GM19240 (cell line): ENCODE measurements around the gene STARD3.

Experiments
- DNase-seq: peaks from one replicate; pipeline ENCODE4 v3.0.0; 2011; ENCODE audit warnings: low spot score; ENCODE audit not compliant: insufficient read length

STARD3 gene

DNA sequence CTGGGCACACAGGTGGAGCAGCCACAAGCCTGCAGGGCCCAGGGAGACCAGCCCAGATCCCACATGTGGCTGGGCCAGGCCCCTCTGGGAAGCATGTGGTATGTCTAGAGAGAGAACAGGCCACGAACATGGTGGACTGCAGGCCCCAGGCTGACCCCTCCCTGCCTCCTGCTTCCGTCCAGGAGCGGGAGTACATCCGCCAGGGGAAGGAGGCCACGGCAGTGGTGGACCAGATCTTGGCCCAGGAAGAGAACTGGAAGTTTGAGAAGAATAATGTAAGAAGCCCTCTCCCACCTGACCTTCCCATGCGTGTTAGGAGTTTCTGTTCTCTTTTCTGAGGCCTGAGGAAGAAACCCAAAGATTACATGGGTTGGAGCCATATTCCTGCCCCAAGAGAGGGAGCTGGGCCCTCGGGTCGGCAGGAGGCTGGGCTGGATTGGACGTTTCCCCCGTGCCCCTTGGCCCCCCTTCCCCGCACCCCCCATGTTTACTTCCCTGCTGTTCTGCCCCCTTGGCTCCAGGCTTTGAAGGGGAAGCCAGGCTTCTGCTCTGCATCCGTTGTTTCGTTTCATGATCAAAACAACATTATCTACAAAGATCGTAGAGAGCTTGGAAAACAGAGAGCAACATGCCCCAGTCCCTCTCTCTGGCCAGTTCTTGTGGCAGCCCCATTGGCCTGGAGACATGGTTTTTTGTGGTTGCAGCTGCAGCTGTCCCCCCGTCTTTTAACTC is 22.5 kb downstream of the STARD3 start:
- no peak for DNase-seq

DNA sequence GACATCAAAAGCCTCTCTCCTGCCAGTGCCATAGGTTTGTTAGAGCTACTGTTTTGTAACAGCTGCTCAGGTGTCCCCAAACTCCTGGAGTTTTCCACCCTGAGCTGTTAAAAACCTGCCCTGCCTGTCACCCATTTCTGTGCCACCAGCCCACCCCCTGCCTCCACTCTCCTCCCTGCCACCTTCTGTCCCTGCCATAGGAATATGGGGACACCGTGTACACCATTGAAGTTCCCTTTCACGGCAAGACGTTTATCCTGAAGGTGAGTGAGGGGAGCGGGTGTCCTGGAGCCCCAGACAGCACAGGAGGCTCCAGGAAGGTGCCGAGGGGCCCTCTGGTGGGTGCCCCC is 23.0 kb downstream of the STARD3 start:
- DNase-seq, result no peak

DNA sequence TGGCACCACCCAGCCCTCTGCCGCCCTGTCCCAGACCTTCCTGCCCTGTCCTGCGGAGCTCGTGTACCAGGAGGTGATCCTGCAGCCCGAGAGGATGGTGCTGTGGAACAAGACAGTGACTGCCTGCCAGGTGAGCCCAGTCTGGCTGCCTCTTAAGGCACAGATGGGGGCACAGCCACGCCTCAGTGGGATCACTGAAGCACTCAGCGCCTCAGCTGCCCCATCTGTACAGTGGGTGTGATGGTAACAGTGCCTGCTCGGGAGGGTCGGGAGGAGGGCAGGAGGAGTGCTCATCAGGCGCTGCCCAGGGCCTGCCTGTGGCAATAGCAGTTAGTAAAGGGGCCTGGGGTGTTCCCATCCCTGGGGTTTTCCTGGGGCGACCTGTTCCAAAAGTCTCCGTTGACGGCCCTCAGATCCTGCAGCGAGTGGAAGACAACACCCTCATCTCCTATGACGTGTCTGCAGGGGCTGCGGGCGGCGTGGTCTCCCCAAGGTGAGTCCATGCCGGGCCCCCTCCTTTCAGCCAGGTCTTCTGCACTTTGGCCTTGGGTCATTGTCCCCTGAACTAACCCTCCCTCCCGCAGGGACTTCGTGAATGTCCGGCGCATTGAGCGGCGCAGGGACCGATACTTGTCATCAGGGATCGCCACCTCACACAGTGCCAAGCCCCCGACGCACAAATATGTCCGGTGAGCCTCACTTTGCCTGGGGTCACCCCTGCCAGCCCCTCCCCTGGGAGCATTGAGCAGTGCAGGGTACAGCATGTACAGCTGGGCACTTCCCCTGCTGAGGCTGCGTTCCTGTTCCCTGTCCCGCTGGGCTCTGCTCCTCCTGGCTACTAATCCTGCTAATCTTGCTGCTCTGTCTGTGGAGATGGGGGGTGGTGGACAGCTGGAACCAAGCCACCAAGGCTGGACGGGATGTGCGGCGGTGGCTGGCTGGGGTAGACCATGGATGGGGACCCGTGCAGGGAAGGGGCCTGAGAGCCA is 23.7 kb downstream of the STARD3 start:
- DNase-seq, result no peak

DNA sequence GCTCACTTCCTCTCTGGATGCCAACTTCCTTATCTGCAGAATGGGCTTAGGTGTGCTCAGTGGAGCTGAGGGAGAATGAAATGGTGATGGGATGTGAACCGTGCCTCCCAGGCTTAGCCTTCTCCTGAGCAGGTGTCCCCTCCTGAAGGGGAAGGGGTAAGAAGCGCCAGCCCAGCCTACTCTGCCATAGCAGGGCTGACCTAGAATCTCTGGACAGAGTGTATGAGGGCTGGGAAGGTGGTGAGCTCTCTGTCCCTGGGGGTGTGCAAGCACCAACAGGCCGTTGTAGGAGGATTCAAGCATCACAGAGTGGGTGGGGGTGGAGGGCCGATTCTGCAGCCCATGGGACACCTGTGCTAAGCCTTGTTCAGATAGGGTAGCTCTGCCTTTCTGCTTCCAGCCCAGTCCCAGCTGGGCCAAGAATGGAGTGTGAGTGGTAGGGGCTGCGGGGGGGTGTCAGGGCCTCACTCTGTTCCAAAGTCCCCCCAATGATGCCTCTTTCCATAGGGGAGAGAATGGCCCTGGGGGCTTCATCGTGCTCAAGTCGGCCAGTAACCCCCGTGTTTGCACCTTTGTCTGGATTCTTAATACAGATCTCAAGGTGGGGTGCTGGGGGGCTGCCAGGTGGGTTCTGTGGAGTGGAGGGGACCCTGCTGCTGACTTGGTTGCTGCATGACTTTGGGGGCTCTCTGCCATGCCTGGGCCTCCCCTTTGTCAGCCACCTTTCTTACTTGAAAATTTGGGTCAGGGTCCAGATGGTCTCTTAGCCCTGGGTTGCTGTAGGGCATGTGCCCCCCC is 25.0 kb downstream of the STARD3 start:
- DNase-seq, result no peak

DNA sequence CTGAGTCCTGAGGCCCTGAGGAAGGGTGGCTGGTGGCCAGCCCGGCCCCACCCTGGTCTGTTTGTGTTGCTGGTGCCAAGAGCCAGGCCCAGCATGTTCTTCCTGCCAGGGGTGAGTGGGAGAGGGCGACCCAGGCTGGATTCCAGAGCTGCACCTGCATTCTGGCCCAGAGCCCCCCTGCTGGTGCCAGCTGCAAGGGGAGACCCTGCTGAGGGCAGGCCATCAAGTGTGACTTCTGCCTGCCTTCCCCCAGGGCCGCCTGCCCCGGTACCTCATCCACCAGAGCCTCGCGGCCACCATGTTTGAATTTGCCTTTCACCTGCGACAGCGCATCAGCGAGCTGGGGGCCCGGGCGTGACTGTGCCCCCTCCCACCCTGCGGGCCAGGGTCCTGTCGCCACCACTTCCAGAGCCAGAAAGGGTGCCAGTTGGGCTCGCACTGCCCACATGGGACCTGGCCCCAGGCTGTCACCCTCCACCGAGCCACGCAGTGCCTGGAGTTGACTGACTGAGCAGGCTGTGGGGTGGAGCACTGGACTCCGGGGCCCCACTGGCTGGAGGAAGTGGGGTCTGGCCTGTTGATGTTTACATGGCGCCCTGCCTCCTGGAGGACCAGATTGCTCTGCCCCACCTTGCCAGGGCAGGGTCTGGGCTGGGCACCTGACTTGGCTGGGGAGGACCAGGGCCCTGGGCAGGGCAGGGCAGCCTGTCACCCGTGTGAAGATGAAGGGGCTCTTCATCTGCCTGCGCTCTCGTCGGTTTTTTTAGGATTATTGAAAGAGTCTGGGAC is 25.8 kb downstream of the STARD3 start:
- no peak for DNase-seq

DNA sequence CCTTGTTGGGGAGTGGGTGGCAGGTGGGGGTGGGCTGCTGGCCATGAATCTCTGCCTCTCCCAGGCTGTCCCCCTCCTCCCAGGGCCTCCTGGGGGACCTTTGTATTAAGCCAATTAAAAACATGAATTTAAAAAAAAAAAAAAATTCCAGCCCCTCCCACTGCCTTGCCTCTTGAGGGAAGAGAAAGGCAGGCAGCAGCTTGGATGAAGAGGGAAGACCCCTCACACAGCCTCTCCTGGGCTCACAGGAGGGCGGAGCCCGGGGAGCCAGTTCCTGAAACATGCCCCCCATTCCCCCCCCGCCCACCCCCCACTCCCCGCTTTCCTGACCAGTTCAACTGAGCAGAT is 26.4 kb downstream of the STARD3 start:
- DNase-seq, result no peak

DNA sequence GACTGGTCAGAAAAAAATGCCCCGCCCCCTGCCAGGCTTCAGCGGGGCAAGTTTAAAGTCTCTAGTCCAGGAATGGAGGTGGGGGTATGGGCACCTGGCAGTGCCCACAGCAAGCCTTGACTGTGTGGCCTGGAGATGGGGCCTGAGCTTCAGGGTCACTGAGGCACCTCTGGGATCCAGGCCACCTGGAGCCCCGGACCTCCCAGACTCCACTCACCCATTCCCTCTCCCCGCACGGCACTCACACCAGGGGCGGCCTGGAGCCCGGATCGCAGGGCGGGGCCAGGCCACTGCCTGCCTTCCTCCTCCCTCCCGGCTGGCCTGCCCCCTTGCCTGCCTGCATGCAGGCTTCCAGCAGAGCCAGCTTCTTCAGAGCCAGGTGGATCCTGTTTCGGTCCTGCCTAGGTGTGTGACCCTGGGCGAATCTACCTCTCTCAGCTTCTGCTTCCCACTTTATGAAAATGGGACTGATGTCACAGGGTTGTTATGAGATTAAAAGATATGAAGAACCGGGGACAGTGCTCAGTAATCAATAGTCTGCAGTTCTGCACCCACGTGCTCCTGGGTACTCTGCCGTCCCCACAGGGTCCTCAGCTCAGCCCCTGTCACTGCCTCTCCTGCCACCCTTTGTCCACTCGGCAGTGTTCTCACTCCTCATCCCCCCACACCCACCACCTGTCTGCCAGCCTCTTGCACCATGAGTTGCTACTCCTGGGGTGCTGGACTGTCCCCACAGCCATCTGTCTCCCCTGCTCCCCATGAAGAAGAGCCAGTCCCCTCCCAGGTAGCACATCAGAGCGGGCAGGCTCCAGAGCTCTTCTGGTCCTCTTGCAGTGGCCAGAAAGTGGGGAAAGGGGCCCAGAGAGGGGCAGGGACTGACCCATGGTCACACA is 27.0 kb downstream of the STARD3 start:
- no peak for DNase-seq

DNA sequence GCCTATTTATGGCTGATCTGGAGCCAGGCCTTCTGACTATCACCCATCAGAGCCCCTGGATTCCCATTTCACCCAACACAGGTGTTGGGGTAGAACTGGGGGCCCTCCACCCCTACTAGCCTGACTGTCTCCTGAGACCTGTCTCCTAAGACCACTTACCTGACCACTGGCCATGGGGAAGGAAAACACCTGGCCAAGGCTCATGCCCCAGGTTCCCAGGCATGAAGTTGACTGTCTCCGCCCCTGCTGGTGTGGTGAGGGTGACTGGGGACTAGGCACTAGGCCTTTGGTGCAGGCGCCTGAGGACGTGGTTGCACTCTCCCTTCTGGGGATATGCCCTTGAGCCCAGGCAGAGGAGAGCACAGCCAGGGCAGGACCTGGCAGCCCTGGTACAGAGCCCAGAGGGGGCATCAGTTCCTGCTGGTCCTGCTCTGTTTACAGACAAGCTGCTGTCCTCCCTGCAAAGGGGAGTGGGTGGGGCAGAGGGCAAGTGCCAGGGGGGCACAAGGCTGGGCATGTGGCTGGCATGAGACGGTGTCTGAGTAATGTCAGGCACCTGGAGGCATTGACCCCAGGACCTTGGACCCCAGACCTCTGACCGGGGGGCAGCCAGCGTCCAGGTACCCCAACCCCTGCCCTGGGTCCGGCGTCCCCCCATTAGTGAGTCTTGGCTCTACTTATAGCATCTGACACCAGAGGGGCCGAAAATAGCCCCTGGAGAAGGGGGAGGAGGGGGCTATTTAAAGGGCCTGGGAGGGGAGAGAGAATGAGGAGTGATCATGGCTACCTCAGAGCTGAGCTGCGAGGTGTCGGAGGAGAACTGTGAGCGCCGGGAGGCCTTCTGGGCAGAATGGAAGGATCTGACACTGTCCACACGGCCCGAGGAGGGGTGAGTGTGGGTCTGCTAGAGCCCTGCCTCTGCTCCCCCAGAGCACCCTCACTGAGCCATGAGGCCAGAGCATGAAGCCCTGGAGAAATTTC is 27.9 kb downstream of the STARD3 start, which contains the start of gene TCAP:
Gene TCAP (plus strand): TSS at position 769 of the 981 bp plus-strand sequence. CDS start 11 bp downstream, at position 780.
- no peak for DNase-seq

DNA sequence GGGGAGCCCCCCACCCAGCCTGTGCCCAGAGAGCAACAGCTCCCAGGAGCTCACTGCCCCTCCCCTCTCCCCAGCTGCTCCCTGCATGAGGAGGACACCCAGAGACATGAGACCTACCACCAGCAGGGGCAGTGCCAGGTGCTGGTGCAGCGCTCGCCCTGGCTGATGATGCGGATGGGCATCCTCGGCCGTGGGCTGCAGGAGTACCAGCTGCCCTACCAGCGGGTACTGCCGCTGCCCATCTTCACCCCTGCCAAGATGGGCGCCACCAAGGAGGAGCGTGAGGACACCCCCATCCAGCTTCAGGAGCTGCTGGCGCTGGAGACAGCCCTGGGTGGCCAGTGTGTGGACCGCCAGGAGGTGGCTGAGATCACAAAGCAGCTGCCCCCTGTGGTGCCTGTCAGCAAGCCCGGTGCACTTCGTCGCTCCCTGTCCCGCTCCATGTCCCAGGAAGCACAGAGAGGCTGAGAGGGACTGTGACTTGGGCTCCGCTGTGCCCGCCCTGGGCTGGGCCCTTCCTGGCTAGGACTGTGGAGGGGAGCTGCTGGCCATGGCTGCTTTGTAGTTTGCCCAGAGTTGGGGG is 28.8 kb downstream of the STARD3 start:
- no peak for DNase-seq

DNA sequence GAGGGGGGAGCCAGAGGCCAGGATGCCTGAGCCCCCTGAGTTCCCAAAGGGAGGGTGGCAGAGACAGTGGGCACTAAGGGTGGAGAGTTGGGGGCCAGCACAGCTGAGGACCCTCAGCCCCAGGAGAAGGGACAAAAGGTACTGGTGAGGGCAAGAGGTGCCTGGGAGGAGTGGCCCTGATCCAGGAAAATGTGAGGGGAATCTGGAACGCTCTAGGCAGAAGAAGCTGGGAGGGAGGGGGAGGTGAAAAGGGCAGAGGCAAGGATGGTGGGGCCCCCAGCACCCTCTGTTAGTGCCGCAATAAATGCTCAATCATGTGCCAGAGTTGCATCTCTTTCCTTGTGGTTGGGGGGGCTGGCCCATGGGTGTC is 29.3 kb downstream of the STARD3 start:
- no peak for DNase-seq

DNA sequence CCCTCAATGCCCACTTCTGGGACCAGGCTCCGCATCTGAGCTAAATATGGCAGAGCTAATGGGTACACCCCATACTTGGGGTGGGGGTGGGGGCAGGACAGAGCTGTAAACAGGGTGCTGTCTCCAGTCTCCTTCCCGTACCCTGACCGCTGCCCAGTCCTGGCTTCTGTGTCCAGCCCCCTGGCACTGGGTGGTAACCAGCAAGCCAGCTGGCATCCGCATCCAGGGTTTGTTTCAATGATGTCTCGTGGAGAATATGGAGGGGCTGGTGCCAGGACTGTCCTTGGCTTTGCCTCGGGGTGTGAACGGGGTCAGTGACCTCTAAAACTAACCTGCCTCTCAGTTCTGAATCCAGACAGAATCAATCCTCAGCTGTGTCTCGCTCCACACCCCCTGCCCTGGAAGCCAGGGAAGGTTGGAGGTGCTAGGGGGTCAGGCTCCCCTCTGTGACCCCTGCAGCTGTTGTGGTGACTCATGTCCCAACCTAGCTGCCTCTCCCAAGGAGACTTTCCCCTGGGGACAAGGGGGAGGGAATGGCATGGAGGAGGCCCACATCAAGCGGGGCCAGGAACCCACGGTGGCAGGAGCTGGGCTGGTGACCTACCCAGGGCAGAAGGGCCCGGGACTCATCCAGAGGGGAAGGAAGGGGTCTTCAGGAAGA is 29.8 kb downstream of the STARD3 start:
- no peak for DNase-seq

DNA sequence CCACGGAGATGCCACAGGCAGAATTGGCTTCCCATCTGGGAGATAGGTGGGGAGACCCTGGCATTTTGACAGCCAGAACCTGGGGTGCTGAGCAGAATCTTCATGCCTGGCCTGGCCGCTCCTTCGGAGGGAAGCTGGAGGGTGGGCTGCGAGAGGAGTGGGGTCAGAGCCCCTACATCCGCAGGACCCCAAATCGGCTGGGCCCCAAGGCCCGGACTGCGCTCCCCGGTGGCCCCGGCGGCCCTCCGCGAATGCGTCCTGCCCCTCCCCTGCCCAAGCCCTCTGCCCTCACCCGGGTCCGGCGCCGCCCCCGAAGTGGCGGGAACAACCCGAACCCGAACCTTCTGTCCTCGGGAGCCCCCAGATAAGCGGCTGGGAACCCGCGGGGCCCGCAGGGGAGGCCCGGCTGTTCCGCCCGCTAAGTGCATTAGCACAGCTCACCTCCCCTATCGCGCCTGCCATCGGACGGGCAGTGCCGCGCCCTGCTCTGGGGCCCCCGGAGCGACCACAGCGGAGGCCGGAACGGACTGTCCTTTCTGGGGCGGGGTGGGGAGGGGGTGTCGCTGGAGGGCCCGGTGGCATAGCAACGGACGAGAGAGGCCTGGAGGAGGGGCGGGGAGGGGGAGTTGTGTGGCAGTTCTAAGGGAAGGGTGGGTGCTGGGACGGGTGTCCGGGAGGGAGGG is 30.5 kb downstream of the STARD3 start:
- DNase-seq, result no peak

DNA sequence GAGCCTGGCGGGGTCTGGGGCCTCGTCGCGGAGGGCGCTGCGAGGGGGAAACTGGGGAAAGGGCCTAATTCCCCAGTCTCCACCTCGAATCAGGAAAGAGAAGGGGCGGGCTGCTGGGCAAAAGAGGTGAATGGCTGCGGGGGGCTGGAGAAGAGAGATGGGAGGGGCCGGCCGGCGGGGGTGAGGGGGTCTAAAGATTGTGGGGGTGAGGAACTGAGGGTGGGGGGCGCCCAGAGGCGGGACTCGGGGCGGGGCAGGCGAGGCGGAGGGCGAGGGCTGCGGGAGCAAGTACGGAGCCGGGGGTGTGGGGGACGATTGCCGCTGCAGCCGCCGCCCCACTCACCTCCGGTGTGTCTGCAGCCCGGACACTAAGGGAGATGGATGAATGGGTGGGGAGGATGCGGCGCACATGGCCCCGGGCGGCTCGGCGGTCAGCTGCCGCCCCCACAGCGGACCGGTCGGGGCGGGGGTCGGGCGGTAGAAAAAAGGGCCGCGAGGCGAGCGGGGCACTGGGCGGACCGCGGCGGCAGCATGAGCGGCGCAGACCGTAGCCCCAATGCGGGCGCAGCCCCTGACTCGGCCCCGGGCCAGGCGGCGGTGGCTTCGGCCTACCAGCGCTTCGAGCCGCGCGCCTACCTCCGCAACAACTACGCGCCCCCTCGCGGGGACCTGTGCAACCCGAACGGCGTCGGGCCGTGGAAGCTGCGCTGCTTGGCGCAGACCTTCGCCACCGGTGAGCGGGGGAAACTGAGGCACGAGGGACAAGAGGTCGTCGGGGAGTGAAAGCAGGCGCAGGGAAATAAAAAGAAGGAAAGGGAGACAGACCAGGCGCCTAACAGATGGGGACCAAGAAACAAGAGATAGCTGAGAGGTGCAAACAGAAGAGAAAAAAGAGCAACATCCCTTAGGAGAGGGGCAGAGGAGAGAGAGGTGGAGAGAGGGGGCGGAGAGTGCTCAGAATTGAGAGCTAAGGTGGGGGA is 31.3 kb downstream of the STARD3 start, which contains the start of gene PNMT:
Gene PNMT (plus strand): TSS at position 509 of the 980 bp plus-strand sequence. CDS start 23 bp downstream, at position 532.
- peak; percentile 63 for DNase-seq

DNA sequence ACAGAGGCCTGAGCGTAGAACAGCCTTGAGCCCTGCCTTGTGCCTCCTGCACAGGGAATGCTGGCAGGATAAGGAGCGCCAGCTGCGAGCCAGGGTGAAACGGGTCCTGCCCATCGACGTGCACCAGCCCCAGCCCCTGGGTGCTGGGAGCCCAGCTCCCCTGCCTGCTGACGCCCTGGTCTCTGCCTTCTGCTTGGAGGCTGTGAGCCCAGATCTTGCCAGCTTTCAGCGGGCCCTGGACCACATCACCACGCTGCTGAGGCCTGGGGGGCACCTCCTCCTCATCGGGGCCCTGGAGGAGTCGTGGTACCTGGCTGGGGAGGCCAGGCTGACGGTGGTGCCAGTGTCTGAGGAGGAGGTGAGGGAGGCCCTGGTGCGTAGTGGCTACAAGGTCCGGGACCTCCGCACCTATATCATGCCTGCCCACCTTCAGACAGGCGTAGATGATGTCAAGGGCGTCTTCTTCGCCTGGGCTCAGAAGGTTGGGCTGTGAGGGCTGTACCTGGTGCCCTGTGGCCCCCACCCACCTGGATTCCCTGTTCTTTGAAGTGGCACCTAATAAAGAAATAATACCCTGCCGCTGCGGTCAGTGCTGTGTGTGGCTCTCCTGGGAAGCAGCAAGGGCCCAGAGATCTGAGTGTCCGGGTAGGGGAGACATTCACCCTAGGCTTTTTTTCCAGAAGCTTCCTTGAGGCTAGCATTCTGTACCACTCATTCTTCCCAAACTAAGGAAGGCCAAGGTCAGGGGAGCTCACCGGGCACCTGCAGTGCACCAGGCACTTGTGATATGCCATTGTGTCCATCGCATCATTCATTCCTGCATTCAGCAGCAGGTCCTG is 33.2 kb downstream of the STARD3 start:
- DNase-seq, result no peak

DNA sequence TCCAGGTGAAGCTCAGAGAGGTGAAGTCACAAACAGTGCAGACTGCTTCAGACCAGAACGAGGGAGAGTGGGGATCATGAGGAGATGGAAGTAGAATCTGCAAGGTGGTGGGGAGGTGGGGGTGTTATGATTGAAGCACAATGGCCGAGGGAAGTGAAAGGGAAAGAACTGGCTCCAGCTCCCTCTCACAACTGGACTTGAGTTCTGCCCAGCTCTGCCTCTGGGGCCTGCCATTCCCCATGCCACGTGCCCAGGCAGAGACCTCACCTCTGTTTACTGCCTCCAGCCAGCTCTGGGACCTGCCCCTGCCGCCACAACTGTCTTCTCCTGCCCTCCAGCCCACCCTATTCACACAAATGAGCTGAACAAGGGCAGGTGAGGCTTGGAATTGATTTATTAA is 33.8 kb downstream of the STARD3 start:
- DNase-seq, result no peak
